Stimulated activated CD8-positive, alpha-beta memory T cell treated with anti-CD3 and anti-CD28 coated beads, Interleukin-15, amount 100 ng/mL, for 4 hours (primary cell): ENCODE results near the gene FAM81A.

Source experiments
- DNase-seq, 2 donors: peaks; one replicate each; pipeline ENCODE4 v3.0.0-alpha.2; 2020; ENCODE audit warnings: low read depth in 2 of 2

Gene FAM81A

GRCh38 chr15:59540654-59541053, 102.7 kb downstream of the FAM81A start:
- no peak for DNase-seq

GRCh38 chr15:59541750-59542149, 103.8 kb downstream of the FAM81A start:
- DNase-seq = no peak

- no peak for DNase-seq
These were observed 105.9 kb downstream of the FAM81A start for GRCh38 chr15:59543721-59544547.

- DNase-seq = no peak
These were observed 107.6 kb downstream of the FAM81A start for GRCh38 chr15:59545573-59545972.

GRCh38 chr15:59548501-59549226, 110.7 kb downstream of the FAM81A start:
- DNase-seq = no peak

GRCh38 chr15:59549301-59550185, 111.6 kb downstream of the FAM81A start:
- DNase-seq = no peak

GRCh38 chr15:59550530-59550929, 112.5 kb downstream of the FAM81A start:
- no peak for DNase-seq

- DNase-seq = no peak
These were observed 113.0 kb downstream of the FAM81A start for GRCh38 chr15:59550956-59551355.

- DNase-seq = no peak
These were observed 116.1 kb downstream of the FAM81A start for GRCh38 chr15:59553879-59554735.

GRCh38 chr15:59555696-59556095, 117.7 kb downstream of the FAM81A start:
- DNase-seq = no peak

- no peak for DNase-seq
These were observed 118.4 kb downstream of the FAM81A start for GRCh38 chr15:59556380-59556779.

GRCh38 chr15:59557581-59557980, 119.6 kb downstream of the FAM81A start:
- DNase-seq = no peak

GRCh38 chr15:59558851-59559250, 120.9 kb downstream of the FAM81A start:
- DNase-seq = no peak

- no peak for DNase-seq
These were observed 123.6 kb downstream of the FAM81A start for GRCh38 chr15:59561547-59561946.

GRCh38 chr15:59562448-59563186, 124.6 kb downstream of the FAM81A start:
- no peak for DNase-seq

GRCh38 chr15:59565299-59565698, 127.3 kb downstream of the FAM81A start:
- DNase-seq = no peak

GRCh38 chr15:59567324-59567723, 129.3 kb downstream of the FAM81A start:
- DNase-seq = no peak

- DNase-seq = no peak
These were observed 131.5 kb downstream of the FAM81A start for GRCh38 chr15:59569477-59569876.

- DNase-seq = no peak
These were observed 132.3 kb downstream of the FAM81A start for GRCh38 chr15:59570315-59570714.

- DNase-seq = no peak
These were observed 133.6 kb downstream of the FAM81A start for GRCh38 chr15:59571606-59572005.
